ENCODE results near the gene SBK1.

SBK1 gene

DNA sequence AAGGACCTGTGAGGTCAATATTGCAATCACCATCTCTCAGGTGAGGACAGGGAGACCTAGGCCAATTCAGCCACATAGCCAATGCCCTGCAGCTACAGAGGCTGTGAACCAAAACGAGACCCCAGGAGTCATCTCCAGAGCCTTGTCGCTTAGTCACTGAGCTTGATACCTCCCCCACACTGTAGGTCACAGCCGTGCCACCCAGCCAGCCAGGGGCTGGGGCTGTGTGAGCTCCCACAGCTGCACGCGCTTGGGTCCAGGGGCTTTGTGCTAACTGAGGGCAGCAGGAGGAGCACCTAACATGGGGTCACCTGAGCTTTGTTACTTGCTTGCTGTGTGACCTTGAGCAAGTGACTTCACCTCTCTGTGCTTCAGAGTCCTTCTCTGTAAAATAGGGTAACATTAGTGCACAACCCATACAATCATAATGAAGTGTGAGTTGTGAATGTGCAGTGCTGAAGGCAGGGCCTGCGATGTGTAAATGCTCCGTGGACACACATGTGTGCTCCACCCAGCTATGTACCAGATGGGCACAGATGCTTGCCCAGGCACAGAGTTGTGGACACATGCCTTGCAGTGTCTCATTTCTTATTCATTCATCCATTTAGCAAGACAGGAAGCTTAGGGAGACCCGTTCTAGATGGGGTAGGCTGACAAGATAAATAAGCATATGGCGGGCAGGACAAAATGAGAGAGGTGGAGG is 25.9 kb downstream of the SBK1 start:
- in situ Hi-C loops (cut with HindIII; ENCODE audit: low pct_ligation_motif_present, low sequenced_read_pairs): no loop called here
- Histone ChIP-seq H3K27ac (no peak overlapping the region), H3K27me3 (replicated peaks) (no peaks in the 10 kb centered on the region), H3K4me3 (ENCODE audit: low read depth, low read length) (no peak overlapping the region), H3K36me3 (replicated peaks) (no peaks in the 10 kb centered on the region)
- TF ChIP-seq, protein P1, sequence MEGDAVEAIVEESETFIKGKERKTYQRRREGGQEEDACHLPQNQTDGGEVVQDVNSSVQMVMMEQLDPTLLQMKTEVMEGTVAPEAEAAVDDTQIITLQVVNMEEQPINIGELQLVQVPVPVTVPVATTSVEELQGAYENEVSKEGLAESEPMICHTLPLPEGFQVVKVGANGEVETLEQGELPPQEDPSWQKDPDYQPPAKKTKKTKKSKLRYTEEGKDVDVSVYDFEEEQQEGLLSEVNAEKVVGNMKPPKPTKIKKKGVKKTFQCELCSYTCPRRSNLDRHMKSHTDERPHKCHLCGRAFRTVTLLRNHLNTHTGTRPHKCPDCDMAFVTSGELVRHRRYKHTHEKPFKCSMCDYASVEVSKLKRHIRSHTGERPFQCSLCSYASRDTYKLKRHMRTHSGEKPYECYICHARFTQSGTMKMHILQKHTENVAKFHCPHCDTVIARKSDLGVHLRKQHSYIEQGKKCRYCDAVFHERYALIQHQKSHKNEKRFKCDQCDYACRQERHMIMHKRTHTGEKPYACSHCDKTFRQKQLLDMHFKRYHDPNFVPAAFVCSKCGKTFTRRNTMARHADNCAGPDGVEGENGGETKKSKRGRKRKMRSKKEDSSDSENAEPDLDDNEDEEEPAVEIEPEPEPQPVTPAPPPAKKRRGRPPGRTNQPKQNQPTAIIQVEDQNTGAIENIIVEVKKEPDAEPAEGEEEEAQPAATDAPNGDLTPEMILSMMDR (IDR thresholded peaks at IDR 0.05; ENCODE audit: low read depth, low read length, missing control alignments): no peak
- no peak for DNase-seq

DNA sequence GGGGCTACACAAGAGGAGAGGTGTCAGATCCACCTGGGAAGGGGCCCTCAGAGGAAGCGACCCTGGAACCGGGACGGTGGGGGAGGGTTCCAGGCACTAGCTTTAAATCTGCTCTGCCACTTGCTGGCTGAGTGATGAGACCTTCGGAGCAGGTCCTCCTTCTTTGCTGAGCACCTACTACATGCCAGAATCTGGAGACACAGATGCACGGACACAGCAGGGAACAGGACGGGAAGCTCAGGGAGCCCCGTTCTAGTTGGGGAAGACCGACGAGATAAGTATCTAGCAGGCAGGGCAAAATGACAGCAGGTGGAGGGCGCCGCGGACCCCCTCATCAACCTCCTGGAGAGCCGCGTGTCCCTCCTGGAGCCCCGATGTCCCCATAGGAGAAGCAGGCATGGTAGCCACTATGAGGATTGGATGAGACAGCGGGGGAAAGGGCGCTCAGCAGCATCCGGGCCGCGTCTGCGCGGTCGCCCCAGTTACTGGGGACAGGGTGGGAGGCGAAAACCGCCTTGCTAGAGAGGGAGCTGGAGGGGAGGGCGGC is 27.2 kb downstream of the SBK1 start:
- H3K27me3 ChIP-seq (replicated peaks): no peaks in the 10 kb centered on the region
- TF ChIP-seq, protein P1 (IDR thresholded peaks at IDR 0.05; ENCODE audit: low read depth, low read length, missing control alignments): no peak
- H3K27ac ChIP-seq: no peak overlapping the region
- H3K36me3 ChIP-seq (replicated peaks): no peaks in the 10 kb centered on the region
- in situ Hi-C loops (cut with HindIII; ENCODE audit: low pct_ligation_motif_present, low sequenced_read_pairs): no loop called here
- no peak overlapping the region for H3K4me3 ChIP-seq (ENCODE audit: low read depth, low read length)
- DNase-seq: no peak

DNA sequence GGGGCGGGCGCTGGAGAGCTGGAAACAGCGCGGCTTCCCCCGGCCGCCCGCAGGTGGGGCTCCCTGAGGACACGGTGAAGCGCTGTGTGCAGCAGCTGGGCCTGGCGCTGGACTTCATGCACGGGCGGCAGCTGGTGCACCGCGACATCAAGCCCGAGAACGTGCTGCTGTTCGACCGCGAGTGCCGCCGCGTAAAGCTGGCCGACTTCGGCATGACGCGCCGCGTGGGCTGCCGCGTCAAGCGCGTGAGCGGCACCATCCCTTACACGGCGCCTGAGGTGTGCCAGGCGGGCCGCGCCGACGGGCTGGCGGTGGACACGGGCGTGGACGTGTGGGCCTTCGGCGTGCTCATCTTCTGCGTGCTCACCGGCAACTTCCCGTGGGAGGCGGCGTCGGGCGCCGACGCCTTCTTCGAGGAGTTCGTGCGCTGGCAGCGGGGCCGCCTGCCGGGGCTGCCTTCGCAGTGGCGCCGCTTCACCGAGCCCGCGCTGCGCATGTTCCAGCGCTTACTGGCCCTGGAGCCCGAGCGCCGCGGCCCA is 27.8 kb downstream of the SBK1 start:
- H3K36me3 ChIP-seq (replicated peaks): no peaks in the 10 kb centered on the region
- TF ChIP-seq, protein P1 (IDR thresholded peaks at IDR 0.05; ENCODE audit: low read depth, low read length, missing control alignments): no peak
- H3K27ac ChIP-seq: no peak overlapping the region
- no peak overlapping the region for H3K4me3 ChIP-seq (ENCODE audit: low read depth, low read length)
- DNase-seq: no peak
- in situ Hi-C loops (cut with HindIII; ENCODE audit: low pct_ligation_motif_present, low sequenced_read_pairs): no loop called here
- no peaks in the 10 kb centered on the region for H3K27me3 ChIP-seq (replicated peaks)

DNA sequence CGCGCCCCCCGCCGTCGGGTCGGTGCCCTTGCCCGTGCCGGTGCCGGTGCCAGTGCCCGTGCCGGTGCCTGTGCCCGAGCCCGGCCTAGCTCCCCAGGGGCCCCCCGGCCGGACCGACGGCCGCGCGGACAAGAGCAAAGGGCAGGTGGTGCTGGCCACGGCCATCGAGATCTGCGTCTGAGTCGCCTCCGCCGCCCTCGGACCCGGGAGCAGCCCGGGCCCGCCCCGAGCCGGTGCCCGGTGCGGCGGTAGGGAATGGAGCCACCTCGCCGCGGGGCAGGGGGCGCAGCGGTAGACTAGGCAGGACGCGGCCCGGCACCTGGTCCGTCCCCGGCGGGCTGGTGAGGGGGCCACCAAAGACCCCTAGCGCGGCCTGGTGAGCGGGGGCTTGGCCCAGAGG is 28.4 kb downstream of the SBK1 start:
- TF ChIP-seq, protein P1 (IDR thresholded peaks at IDR 0.05; ENCODE audit: low read depth, low read length, missing control alignments): no peak
- H3K36me3 ChIP-seq (replicated peaks): no peaks in the 10 kb centered on the region
- in situ Hi-C loops (cut with HindIII; ENCODE audit: low pct_ligation_motif_present, low sequenced_read_pairs): no loop called here

DNA sequence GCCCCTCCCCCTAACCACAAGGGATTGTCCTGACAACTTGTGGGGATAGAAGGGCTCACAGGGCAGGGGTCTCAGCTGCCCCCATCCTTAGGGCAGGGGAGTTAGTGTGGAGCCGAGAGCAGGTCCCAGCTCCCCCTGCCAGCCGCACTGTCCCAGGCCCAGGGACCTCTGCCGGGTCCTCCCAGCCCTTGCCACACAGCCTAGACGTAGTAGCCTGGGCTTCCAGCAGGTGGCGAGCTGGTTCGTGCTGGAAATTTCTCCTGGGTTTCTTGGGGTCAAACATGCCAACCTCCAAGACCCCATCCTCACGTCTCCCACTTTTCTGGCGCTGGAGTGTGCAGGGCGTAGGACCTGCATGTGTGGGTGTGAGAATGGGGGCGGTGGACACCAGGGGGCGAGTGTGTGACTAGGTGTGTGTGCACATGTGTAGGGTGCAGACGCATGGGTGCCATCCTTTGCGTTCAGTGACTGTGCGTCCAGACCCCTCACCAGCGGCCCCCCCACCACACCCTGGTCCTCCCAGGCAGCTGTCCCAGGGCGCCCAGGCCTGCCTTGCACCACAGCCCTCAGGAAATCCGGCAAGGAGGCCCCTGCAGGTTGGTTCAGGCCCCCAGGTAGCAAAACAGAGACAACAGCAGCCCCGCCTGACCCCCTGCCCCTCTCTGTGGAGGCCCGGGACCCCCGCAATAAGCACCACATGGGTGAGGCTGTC is 29.5 kb downstream of the SBK1 start:
- TF ChIP-seq, protein P1 (IDR thresholded peaks at IDR 0.05; ENCODE audit: low read depth, low read length, missing control alignments): peak; percentile 93
- in situ Hi-C loops (cut with HindIII; ENCODE audit: low pct_ligation_motif_present, low sequenced_read_pairs): no loop called here
- H3K27ac ChIP-seq: no peak overlapping the region
- H3K36me3 ChIP-seq (replicated peaks): no peaks in the 10 kb centered on the region
- H3K4me3 ChIP-seq (ENCODE audit: low read depth, low read length): no peak overlapping the region
- H3K27me3 ChIP-seq (replicated peaks): no peaks in the 10 kb centered on the region
- peak; percentile 14 for DNase-seq

More for the DNA sequence above, 28.4 kb downstream of the SBK1 start:
- H3K27ac ChIP-seq: no peak overlapping the region
- no peak overlapping the region for H3K4me3 ChIP-seq (ENCODE audit: low read depth, low read length)
- DNase-seq: no peak
- H3K27me3 ChIP-seq (replicated peaks): no peaks in the 10 kb centered on the region
